PFSK-1 (cell line): ENCODE results near the gene MEIG1. TPM values are rescaled to one million over a fixed set of nuclear protein-coding genes. Genes with fewer than 3 reads are reported as not detected.
A peak's percentile ranks its signal among the peaks of the same experiment; 100 is the strongest.

Experiments
- FOXP2 ChIP-seq: optimal IDR thresholded peaks from 2 replicates; pipeline ENCODE3; 2011; ENCODE audit warnings: borderline replicate concordance, control low read depth, inconsistent platforms; ENCODE audit not compliant: insufficient read depth; ENCODE audit errors: extremely low read length, extremely low read depth
- POLR2AphosphoS5 ChIP-seq: IDR thresholded peaks from 2 replicates; pipeline ENCODE4 v1.6.1; 2012; ENCODE audit warnings: low read depth, mild to moderate bottlenecking, control low read depth, low read length, moderate library complexity
- REST ChIP-seq, 2 experiments: IDR thresholded peaks; 2 replicates each; pipeline versions ENCODE4 v1.6.1 to v1.8.0; 2011 to 2012; ENCODE audit warnings: low read depth in 2 of 2, low read length in 2 of 2, control low read depth in 1 of 2, inconsistent platforms in 1 of 2, mild to moderate bottlenecking in 1 of 2, moderate library complexity in 1 of 2; ENCODE audit not compliant: insufficient read depth in 1 of 2
- SIN3A ChIP-seq: IDR thresholded peaks from 2 replicates; pipeline ENCODE4 v1.6.1; 2012; ENCODE audit warnings: mild to moderate bottlenecking, low read length, moderate library complexity, borderline replicate concordance; ENCODE audit not compliant: insufficient read depth
- TAF1 ChIP-seq: IDR thresholded peaks from 2 replicates; pipeline ENCODE4 v1.6.1; 2012; ENCODE audit warnings: low read length, control low read depth, borderline replicate concordance; ENCODE audit not compliant: insufficient read depth
- polyA plus RNA-seq: library from polyadenylated mRNA; unstranded; fragments of >200 nt; gene quantifications from one replicate; pipeline ENCODE4 v1.2.1, GENCODE V29; 2012; ENCODE audit warnings: low read depth, missing spikeins; ENCODE audit not compliant: insufficient read length

Gene MEIG1
- polyA plus RNA-seq = not detected

GRCh38 chr10:14959221-14960057 lies at the start of gene MEIG1:
Gene MEIG1, plus strand, starts transcription at chr10:14959388. Its CDS starts 7,081 bp downstream, at chr10:14966469.
- TF ChIP-seq FOXP2 (peak; percentile 54), REST (IDR thresholded peaks at IDR 0.05; ENCODE audit: insufficient read depth in 1 of 2, low read depth in 2 of 2, low read length in 2 of 2) (0 out of 4 replicates have a peak, but pooled peaks of 1 of the 2 experiments have one; percentile 54), TAF1 (peak; percentile 47; the same call in 1 of the 2 replicates), POLR2AphosphoS5 (peak; percentile 67), SIN3A (no peak)

GRCh38 chr10:14910953-14911352 lies 48.2 kb upstream of the MEIG1 start:
- TF ChIP-seq POLR2AphosphoS5 (no peak), REST (IDR thresholded peaks at IDR 0.05; ENCODE audit: insufficient read depth in 1 of 2, low read depth in 2 of 2, low read length in 2 of 2) (no peak), FOXP2 (no peak), SIN3A (no peak), TAF1 (no peak)

GRCh38 chr10:14911801-14912200 lies 47.4 kb upstream of the MEIG1 start:
- TF ChIP-seq REST (IDR thresholded peaks at IDR 0.05; ENCODE audit: insufficient read depth in 1 of 2, low read depth in 2 of 2, low read length in 2 of 2) (no peak), SIN3A (no peak), TAF1 (no peak), POLR2AphosphoS5 (no peak)

GRCh38 chr10:14916600-14916999 lies 42.6 kb upstream of the MEIG1 start:
- TF ChIP-seq FOXP2 (no peak), SIN3A (no peak), REST (IDR thresholded peaks at IDR 0.05; ENCODE audit: insufficient read depth in 1 of 2, low read depth in 2 of 2, low read length in 2 of 2) (no peak), POLR2AphosphoS5 (no peak), TAF1 (no peak)
